GM21360 (cell line): ENCODE results near the gene GPR45.
A peak's percentile ranks its signal among the peaks of the same experiment; 100 is the strongest.
"Not testable (repeated sequence)": the region's sequence is repeated elsewhere in the genome, so short reads cannot be mapped to it uniquely, and the experiment has no call there.

Source experiments
- ATAC-seq: cut with Tn5 transposase; IDR thresholded peaks from one replicate; pipeline ENCODE4 v1.9.1; 2021; ENCODE audit warnings: mild to moderate bottlenecking, moderate library complexity; ENCODE audit not compliant: unreplicated experiment

The GPR45 gene, protein sequence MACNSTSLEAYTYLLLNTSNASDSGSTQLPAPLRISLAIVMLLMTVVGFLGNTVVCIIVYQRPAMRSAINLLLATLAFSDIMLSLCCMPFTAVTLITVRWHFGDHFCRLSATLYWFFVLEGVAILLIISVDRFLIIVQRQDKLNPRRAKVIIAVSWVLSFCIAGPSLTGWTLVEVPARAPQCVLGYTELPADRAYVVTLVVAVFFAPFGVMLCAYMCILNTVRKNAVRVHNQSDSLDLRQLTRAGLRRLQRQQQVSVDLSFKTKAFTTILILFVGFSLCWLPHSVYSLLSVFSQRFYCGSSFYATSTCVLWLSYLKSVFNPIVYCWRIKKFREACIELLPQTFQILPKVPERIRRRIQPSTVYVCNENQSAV

DNA sequence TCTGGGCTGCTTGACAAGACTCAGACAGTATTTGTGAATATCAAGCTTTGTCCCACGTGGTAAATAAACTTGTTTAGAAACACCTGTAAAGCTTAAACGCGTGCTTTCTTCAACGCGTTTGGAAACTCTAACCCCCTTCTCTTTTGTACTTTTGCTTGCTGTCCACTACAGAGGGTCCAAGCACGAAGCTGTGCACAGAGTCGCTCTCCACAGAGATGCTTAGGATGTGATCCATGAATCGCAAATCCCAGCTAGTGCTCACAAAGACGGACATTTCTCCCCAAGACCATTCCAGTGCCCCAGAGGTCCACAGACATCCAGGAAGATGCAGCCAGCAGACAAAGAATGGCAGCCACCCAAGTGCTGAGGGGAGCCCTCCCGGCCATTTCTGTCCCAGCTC, at the start of gene GPR45:
TSS of gene GPR45 (plus strand) at position 301 of the 400 bp plus-strand sequence. CDS start 116 bp downstream, outside the sequence.
- ATAC-seq = no peak

DNA sequence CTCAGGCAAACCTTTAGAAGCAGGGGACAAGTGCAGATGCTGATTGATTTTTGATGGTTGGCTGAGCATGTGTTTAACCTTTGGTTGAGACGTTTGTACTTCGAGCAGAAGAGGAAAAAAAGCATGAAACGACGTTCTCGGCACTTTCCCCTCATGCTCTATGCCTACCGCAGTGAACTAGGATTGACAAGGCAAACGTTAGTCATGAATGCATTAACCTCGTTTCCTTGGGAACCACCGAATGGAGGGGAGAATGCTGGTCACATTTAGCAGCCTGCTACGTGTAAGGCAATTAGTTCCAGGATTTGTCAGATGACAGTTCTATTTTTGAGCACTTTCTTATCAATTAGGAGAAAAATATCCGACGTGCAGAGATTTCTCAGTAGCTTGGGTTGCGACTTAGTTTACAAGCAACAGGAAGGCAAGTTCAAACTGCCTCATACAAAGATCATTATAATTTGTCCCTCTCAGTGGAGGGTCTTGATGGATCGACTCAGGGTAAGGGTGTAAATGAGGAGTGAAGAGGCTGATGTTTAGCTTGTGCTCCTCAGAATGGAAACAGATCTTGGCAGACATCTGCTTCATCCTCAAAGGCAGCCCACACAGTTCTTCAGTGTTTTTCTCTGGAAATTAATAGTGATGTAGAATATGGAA, 47.4 kb upstream of the GPR45 start:
- ATAC-seq = no peak

DNA sequence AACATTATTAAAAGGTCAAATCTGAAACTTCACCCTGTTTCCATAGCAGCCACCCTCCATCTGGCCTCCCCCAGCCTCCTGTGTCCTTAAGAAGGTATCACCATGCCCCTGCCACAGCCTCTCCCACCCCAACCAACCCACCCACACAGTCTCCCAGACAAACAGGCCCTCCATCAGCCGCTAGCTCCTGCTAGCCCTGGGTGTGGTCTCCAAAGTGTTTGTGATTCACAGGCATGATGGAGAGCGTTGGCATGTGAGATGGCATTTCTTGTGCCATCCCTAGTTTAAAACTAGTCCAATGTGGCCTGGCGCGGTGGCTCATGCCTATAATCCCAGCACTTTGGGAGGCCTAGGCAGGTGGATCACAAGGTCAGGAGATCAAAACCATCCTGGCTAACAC, 44.9 kb upstream of the GPR45 start:
- no peak for ATAC-seq

DNA sequence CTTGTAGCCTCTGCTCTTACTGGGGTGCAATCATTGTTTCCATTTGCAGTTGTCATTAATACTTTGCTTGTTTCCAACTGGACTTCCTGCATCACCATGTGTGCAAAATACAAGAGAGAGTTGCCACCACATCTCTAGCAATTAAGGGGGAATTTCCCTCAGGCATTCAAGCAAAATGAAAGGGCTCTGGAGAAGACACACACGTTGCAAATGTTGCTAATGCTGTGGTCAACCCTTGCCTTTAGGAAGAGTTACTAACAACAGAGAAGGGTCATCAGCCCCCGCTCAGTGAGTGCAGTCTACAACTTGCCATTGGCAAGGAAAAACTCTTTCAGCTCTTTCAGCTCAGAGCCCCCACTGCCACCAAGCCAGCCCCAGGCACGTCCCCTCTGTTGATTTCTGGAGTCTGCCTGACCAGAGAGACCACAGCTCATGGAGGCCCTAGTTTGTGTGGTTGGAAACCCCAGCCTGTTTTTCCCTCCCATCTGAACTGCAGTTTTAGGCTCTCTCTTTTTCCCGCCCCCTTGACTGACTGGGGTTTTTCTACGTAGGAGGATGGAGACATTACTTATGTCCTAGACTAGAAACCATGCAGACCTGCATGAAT, 25.9 kb upstream of the GPR45 start:
- ATAC-seq = no peak

DNA sequence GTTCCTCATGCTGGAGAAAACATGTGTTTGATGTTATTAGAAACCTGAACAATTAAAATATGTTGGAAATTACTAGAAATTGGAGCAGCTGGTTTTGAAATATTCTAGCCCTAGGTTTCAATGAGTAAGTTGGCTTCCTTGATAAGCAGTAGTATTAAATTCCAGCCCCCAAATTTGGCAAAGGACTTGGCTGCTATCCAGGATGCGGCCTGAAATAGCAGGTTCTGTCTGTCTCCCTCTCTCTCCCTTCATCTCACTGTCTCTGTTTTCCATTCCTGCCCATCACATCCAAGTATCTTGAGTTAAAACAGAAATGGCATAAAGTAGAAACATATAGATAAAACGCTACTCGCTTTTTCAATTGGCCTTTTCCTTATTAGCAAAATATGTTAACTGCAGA, 20.9 kb upstream of the GPR45 start:
- no peak for ATAC-seq

DNA sequence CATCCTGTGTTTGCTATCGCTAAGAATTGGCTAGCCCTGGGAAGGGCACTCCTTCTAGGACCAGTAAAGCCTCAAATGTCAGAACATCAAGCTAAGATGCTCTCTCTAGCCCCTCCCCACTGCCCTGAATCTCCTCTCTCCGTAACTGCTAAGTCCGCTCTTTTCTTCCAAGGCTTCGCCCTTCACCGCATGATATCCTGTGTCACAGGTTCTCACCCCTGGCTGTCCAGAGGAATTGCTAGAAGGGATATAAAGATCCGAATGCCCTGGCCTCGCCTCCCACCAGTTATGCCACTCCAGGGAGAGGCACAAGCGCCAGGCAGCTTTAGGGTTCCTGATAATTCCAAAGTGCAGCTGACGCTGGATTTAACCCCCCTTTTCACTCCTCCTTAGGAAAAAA, 17.1 kb upstream of the GPR45 start:
- no peak for ATAC-seq

DNA sequence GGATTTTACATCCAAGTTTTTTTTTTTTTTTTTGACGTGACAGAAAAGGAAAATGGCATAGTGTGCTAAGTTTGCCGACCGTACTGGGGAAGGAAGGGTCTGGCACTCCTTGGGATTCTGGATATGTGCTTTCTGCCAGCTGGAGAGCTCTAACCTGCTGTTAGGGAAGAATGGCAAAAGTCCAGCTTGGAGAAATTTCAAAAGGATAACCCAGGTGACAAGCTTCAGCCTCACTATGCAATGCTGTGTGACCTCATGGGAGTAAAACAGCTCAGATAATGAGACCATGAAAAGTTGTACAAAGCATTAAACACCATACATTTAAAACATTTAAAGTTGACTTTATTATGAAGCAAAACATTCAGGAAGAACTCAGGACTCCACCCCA, 10.3 kb upstream of the GPR45 start:
- ATAC-seq = no peak

DNA sequence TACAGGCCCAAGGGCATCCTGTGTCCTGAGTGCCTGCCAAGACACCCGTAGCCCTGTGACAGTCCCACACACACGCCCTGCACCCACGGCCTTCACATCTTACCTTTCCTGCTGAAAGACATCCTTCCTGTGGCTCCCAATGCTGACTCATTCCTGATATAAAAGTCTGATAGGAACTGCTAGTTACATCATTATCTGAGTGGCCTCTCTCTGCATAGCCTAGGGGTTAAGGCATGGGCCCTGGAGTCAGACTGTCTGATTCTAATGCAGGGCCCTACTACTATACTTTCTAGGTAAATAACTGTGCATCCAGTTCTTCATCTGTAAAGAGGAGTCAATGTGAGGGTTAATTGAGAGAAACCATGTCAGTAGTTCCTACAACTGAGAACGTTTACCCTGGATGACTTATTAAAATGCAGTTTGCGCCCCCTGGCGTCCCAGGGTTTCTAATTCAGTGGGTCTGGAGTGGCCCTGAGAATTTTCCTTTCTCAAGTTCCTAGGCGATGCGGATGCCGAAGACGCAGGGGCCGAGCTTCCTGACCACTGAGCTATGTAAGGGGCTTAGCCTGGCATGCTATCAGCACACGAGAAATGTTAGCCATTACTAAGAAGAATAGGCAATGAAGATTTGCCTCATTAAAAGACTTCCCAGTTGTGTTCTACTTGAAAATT, 6.0 kb upstream of the GPR45 start:
- ATAC-seq = peak; percentile 71

DNA sequence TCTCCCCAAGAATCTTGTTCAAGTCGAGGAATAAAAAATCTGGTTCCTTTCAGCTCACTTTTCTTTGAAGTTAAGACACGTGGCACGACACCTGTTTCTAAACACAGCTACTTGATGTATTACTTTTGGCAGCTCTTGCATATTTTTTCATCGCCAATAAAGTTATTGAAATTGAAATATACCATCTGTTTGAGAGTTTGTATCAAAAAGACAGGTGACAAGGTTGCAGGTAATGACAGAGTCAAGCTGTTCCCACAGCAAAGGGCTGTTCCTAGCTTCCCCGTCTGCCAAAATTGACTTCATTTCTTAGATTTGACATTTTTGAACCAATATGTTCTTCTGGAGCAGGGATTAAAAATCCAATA, 5.5 kb upstream of the GPR45 start:
- ATAC-seq = no peak

DNA sequence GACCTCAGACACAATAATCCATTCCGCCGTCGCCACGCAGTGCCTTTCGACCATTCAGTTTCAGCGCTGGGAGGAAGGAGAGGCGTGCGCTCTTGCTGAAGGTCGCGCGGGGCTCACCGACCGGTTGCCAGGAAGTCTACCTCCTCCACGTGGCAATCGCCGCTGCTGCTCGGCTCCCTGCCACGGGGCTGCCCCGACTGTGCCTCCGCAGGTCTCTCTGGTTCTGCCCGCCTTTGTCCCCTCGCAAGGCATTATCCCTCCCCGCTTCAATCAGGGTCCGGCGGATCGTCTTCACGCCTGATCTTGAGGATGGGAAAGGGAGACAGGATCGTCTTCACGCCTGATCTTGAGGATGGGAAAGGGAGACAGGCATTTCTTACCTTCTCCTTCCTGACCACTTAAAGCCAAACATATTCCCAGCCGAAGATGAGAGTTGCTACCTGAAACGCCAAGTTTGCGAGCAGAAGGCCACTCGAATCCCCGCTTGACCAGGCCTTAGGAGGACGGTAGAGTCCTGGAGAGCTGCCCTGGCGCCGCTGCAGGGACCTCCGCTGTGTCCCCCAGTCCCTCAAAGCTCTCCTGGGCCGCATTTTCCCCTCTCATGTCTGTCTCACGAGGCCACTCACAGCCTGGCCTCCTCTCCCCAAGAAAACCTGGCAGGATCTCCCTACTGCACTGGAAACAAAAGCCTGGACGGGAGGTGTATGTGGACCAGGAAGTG, 4.3 kb upstream of the GPR45 start:
- ATAC-seq = no peak

DNA sequence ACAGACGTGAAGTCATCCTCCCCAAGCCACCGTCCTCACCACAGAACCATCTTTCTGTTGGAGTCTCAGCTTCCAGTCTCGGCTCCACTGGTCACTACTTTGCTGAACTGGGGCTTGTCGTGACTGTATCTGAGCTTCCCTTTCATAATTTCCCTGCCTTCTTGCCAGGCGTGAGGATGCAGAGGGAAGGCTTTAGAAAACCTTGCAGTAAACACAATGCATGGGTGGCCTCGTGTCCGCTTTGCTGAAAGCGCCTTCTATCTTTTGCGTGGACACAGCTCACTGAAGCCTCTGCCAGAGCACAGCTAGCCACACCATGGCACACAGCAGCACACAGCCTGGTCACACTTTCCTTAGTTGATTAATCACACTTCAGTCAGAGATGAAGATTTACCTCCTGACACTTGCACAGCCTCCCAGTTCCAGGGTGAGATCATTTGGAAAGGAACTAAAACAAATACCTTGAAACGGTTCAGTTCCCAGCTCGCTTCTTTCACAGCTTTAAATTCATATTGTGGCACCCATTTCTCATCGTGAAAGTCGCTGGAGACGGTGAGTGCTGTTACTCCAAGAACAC, 2.8 kb upstream of the GPR45 start:
- no peak for ATAC-seq

DNA sequence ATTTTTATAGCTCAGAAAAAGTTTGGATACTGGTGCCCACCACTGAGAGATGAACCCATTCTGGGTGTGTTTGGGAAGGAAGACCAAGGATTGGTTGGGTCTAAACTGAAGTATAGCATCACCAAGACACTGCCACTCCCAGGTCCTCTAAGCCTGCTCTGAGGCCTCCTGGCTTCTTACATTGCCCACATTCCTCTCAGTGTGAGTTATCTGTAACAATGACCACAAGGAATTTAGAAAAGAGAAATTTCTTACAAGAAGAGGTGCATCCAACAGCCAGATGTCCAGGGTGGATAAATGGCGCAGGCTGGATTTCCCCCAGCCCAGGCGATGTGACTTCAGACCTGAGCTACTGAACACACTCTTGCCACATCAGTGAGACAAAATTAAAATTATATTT, 1.6 kb upstream of the GPR45 start:
- no peak for ATAC-seq

DNA sequence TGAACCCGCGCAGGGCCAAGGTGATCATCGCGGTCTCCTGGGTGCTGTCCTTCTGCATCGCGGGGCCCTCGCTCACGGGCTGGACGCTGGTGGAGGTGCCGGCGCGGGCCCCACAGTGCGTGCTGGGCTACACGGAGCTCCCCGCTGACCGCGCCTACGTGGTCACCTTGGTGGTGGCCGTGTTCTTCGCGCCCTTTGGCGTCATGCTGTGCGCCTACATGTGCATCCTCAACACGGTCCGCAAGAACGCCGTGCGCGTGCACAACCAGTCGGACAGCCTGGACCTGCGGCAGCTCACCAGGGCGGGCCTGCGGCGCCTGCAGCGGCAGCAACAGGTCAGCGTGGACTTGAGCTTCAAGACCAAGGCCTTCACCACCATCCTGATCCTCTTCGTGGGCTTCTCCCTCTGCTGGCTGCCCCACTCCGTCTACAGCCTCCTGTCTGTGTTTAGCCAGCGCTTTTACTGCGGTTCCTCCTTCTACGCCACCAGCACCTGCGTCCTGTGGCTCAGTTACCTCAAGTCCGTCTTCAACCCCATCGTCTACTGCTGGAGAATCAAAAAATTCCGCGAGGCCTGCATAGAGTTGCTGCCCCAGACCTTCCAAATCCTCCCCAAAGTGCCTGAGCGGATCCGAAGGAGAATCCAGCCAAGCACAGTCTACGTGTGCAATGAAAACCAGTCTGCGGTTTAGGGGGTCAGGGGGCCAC, 897 bp downstream of the GPR45 start:
- ATAC-seq = no peak

DNA sequence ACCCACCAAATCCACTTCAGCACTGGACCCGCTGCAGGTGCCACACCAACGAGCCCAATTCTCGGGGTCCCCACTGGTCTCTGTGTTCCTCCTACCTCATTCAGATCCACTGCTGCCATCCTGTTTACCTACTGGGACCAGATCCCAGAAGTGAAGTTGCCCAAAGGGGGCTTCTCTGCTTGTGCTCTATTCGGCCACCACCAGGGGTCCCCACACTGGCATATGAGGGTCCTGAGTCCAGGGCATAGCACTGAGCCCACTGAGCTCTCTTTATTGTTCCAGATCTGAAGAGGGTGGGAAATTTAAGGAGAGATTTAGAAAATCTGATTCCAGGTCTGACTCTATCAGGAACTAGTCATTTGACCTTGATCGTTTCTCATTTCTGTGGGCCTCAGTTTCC, 2.4 kb downstream of the GPR45 start:
- ATAC-seq = no peak

DNA sequence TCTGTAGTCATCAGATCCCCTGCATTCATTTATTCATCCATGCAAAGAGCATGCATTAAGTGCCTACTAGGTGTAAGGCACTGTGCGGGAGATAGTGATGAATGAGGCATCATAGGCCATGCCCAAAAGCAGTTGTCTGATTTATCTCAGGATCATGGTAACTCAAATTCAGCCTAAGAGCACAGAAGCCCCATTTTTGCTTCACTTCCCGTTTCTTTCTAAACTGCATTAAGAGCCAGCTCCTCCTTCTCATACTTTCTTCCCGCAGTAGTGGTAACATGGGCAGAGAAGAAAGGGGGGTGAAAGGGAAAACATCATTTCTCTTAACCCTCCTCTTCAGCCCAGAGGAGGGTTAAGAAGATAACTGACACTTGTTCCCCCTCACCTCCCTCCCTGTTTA, 2.9 kb downstream of the GPR45 start:
- ATAC-seq = no peak

DNA sequence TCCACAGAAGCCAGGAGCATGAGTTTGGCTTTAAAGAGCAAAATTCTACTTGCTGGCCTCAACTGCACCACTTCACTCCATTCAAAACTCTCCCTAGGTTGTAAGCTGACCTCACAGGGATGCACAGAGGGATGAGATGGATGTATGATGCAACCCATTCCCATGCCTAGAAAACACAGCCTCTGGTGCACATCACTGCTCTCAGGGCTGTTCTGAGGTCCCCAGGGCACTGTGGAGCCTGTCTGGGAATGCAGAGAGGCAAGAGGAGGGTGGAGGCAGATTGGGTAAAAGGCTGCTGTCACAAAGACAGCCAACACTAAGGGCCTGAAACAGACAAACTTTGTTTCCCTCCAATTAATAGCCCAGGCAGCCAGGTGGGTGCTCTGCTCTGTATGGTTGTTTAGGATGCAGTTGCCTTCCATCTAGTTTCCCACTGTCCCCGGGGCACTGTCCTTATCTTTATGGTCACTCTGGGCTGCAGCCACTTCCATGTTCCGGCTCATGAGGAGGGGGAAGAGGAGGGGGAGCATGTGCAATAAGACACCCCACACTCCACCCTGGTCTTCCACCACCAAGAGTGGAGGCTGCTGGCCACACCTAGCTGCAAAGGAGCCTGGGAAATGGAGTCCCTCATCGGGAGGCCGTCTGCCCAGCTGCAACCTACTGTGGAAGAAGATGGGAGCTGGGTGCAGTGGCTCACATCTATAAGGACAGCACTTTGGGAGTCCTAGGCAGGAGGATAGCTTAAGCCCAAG, 7.0 kb downstream of the GPR45 start:
- no peak for ATAC-seq

DNA sequence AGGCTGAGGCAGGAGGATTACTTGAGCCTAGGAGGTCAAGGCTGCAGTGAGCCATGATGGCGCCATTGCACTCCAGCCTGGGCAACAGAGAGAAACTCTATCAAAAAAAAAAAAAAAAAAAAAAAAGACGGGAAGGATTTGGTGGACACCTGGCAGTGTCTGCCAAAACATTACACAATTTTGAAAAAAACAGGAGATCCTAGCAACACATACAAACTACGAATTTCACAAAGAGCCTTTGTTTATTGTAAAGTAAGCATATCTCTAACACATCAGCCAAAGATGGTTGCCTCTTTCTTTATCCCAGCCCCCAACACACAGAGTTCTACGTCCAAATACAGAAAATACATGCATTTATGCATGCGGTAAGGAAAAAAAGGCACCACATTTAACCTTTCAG, 7.6 kb downstream of the GPR45 start:
- ATAC-seq = no peak

DNA sequence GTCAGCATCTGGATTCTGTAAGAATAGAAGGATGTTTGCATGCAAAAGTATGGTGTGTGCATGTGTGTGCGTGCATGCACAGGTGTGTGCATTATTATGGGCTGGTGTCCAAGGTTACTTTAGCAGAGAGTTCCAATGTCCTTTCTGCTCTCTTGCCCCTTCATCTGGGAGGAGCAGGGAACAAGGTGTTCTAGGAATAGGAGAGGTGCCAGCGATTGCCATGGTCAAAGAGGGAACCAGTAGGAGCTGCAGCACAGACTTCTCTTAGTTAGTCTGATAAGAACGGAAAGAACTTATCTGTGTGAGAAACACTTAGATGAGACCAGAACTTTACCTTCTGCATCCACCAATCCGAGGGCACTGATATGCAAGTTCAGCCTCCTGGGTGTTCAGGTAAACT, 8.3 kb downstream of the GPR45 start:
- ATAC-seq = no peak

DNA sequence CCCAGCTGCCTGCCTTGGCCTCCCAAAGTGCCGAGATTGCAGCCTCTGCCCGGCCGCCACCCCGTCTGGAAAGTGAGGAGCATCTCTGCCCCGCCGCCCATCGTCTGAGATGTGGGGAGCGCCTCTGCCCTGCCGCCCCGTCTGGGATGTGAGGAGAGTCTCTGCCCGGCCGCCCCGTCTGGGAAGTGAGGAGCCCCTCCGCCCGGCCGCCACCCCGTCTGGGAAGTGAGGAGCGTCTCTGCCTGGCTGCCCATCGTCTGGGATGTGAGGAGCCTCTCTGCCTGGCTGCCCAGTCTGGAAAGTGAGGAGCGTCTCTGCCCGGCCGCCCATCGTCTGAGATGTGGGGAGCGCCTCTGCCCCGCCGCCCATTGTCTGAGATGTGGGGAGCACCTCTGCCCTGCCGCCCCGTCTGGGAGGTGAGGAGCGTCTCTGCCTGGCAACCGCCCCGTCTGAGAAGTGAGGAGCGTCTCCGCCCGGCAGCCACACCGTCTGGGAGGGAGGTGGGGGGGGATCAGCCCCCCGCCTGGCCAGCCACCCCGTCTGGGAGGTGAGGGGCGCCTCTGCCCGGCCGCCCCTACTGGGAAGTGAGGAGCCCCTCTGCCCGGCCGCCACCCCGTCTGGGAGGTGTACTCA, 9.6 kb downstream of the GPR45 start:
- not testable (repeated sequence) for ATAC-seq
